ENCODE data around the gene MYL3. TPM values are rescaled to one million over a fixed set of nuclear protein-coding genes. Genes with fewer than 3 reads are reported as not detected.

MYL3 gene
- total RNA-seq, 1 donor from 2014 or later: 1.4 TPM

- DNase-seq (ENCODE audit: low spot score): peak; percentile 31
- ATAC-seq: no peak
These were observed 11.6 kb downstream of the MYL3 start for GRCh38 chr3:46851364-46852333.

GRCh38 chr3:46850468-46850779 is 12.8 kb downstream of the MYL3 start:
- DNase-seq (ENCODE audit: low spot score): peak; percentile 23
- no peak for ATAC-seq

GRCh38 chr3:46849686-46850467 is 13.4 kb downstream of the MYL3 start:
- ATAC-seq (no peak), DNase-seq (ENCODE audit: low spot score) (peak; percentile 39)

GRCh38 chr3:46849045-46849631 is 14.1 kb downstream of the MYL3 start:
- DNase-seq (ENCODE audit: low spot score) (no peak), ATAC-seq (no peak)

- no peak for ATAC-seq
- DNase-seq (ENCODE audit: low spot score): peak; percentile 49
These were observed 14.8 kb downstream of the MYL3 start for GRCh38 chr3:46848271-46849044.

- DNase-seq (ENCODE audit: low spot score): no peak
These were observed 15.5 kb downstream of the MYL3 start for GRCh38 chr3:46847744-46848143.

GRCh38 chr3:46846624-46847542 is 16.4 kb downstream of the MYL3 start:
- ATAC-seq (no peak), DNase-seq (ENCODE audit: low spot score) (peak; percentile 45)

More at GRCh38 chr3:46847744-46848143, 15.5 kb downstream of the MYL3 start:
- no peak for ATAC-seq

- ATAC-seq (peak; percentile 87), DNase-seq (ENCODE audit: low spot score) (peak; percentile 89)
These were observed 17.2 kb downstream of the MYL3 start for GRCh38 chr3:46845860-46846623.

GRCh38 chr3:46845397-46845859 is 17.8 kb downstream of the MYL3 start:
- DNase-seq (ENCODE audit: low spot score) (no peak), ATAC-seq (peak; percentile 77)

GRCh38 chr3:46844881-46845312 is 18.3 kb downstream of the MYL3 start:
- ATAC-seq (no peak), DNase-seq (ENCODE audit: low spot score) (no peak)

GRCh38 chr3:46844397-46844796 is 18.8 kb downstream of the MYL3 start:
- no peak for DNase-seq (ENCODE audit: low spot score)
- ATAC-seq: no peak

- ATAC-seq (no peak), DNase-seq (ENCODE audit: low spot score) (no peak)
These were observed 19.7 kb downstream of the MYL3 start for GRCh38 chr3:46843508-46843907.

GRCh38 chr3:46840491-46840890 is 22.8 kb downstream of the MYL3 start:
- DNase-seq (ENCODE audit: low spot score): no peak
- ATAC-seq: no peak

GRCh38 chr3:46838301-46838700 is 24.9 kb downstream of the MYL3 start:
- ATAC-seq (no peak), DNase-seq (ENCODE audit: low spot score) (no peak)

- ATAC-seq: no peak
These were observed 27.8 kb downstream of the MYL3 start for GRCh38 chr3:46835491-46835890.

GRCh38 chr3:46835054-46835453 is 28.2 kb downstream of the MYL3 start:
- ATAC-seq: no peak
- DNase-seq (ENCODE audit: low spot score): no peak

More at GRCh38 chr3:46835491-46835890, 27.8 kb downstream of the MYL3 start:
- no peak for DNase-seq (ENCODE audit: low spot score)

- DNase-seq (ENCODE audit: low spot score) (no peak), ATAC-seq (no peak)
These were observed 29.6 kb downstream of the MYL3 start for GRCh38 chr3:46833346-46834300.

GRCh38 chr3:46831841-46832240 is 31.4 kb downstream of the MYL3 start:
- no peak for DNase-seq (ENCODE audit: low spot score)
- ATAC-seq: no peak

All from left lobe of liver (tissue), 2 donors.